Osteocyte (in vitro differentiated cells): ENCODE measurements around the gene SMAD2. TPM values are rescaled to one million over a fixed set of nuclear protein-coding genes. Genes with fewer than 3 reads are reported as not detected.

Experiments
- DNase-seq: peaks from one replicate; pipeline ENCODE4 v3.0.0; 2021; ENCODE audit warnings: mixed read lengths; ENCODE audit not compliant: unreplicated experiment; ENCODE audit errors: extremely low spot score
- H3K27ac Mint-ChIP-seq: one replicate; pipeline ENCODE4 v1.8.0; 2021; ENCODE audit warnings: mild to moderate bottlenecking, mixed read lengths; ENCODE audit not compliant: unreplicated experiment
- H3K27me3 Mint-ChIP-seq: one replicate; pipeline ENCODE4 v1.8.0; 2021; ENCODE audit warnings: mixed read lengths; ENCODE audit not compliant: unreplicated experiment
- H3K36me3 Mint-ChIP-seq: one replicate; pipeline ENCODE4 v1.8.0; 2021; ENCODE audit warnings: mixed read lengths; ENCODE audit not compliant: unreplicated experiment
- H3K4me1 Mint-ChIP-seq: one replicate; pipeline ENCODE4 v1.8.0; 2021; ENCODE audit warnings: mixed read lengths; ENCODE audit not compliant: unreplicated experiment
- H3K4me3 Mint-ChIP-seq: one replicate; pipeline ENCODE4 v1.8.0; 2021; ENCODE audit warnings: mild to moderate bottlenecking, moderate library complexity, mixed read lengths; ENCODE audit not compliant: unreplicated experiment
- H3K9me3 Mint-ChIP-seq: one replicate; pipeline ENCODE4 v1.8.0; 2021; ENCODE audit warnings: mixed read lengths; ENCODE audit not compliant: unreplicated experiment
- total RNA-seq: library from RNA; stranded (reverse); gene quantifications from 2 replicates; pipeline ENCODE4 v1.2.1, GENCODE V29; 2021
- TF ChIP-seq, protein P1 (sequence below): fragments of 200-600 bp; sonication (generic); IDR thresholded peaks from 2 replicates; pipeline ENCODE4 v1.5.0; 2021; ENCODE audit warnings: antibody characterized with exemption, mild to moderate bottlenecking, moderate library complexity

SMAD2 gene
- total RNA-seq, 1 donor from 2014 or later = 147 TPM

DNA sequence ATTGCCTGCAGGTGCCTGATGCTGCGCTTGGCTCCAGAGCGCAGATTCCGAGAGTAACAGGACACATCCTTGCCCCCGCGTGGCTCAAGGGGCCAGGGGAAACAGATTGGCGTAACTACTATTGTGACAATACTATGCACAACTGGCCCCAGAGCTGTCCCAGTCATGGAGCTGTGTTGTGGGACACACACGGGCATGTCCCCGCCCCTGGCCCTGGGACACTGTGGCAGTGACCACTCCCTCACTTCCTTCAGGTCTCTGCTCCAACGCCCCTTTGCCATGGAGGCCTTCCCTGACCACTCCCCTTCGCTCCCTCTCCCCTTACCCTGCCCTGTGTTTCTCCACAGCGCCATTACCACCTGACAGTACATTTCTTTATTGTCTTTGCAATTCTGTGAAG lies 132.1 kb downstream of the SMAD2 start:
- H3K27ac Mint-ChIP-seq = no peak overlapping the region

DNA sequence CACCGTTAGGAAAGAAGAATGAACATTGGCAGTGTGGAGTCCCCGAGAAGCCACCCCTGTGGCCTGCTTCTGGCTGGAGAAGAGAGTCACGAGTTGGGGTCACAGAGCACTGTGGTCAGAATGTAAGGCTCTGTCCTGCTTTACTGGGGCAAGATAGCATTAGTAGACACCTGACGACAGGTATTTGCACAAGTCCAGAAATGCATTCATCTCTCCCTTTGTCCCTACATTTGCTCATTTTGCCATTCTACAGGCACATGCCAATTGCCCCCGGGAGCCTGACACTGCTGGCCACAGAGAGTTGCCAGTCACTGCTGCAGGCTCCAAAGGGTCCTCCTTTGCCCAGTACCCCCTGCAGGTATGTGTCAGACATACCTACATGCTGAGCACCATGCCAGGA lies 133.3 kb downstream of the SMAD2 start:
- Mint-ChIP-seq H3K4me3 (no peak overlapping the region), H3K9me3 (no peaks in the 10 kb centered on the region), H3K36me3 (no peaks in the 10 kb centered on the region), H3K27me3 (peaks cover 24% of the 10 kb centered on the region), H3K27ac (no peak overlapping the region), H3K4me1 (peaks cover 12% of the 10 kb centered on the region)
- TF ChIP-seq, protein P1, sequence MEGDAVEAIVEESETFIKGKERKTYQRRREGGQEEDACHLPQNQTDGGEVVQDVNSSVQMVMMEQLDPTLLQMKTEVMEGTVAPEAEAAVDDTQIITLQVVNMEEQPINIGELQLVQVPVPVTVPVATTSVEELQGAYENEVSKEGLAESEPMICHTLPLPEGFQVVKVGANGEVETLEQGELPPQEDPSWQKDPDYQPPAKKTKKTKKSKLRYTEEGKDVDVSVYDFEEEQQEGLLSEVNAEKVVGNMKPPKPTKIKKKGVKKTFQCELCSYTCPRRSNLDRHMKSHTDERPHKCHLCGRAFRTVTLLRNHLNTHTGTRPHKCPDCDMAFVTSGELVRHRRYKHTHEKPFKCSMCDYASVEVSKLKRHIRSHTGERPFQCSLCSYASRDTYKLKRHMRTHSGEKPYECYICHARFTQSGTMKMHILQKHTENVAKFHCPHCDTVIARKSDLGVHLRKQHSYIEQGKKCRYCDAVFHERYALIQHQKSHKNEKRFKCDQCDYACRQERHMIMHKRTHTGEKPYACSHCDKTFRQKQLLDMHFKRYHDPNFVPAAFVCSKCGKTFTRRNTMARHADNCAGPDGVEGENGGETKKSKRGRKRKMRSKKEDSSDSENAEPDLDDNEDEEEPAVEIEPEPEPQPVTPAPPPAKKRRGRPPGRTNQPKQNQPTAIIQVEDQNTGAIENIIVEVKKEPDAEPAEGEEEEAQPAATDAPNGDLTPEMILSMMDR = no peak
- DNase-seq = peak; percentile 71

More for the DNA sequence above, 132.1 kb downstream of the SMAD2 start:
- peaks cover 24% of the 10 kb centered on the region for H3K27me3 Mint-ChIP-seq
- peaks cover 12% of the 10 kb centered on the region for H3K4me1 Mint-ChIP-seq
- no peaks in the 10 kb centered on the region for H3K9me3 Mint-ChIP-seq
- TF ChIP-seq, protein P1 = no peak
- no peaks in the 10 kb centered on the region for H3K36me3 Mint-ChIP-seq
- peak; percentile 72 for DNase-seq
- H3K4me3 Mint-ChIP-seq = no peak overlapping the region

DNA sequence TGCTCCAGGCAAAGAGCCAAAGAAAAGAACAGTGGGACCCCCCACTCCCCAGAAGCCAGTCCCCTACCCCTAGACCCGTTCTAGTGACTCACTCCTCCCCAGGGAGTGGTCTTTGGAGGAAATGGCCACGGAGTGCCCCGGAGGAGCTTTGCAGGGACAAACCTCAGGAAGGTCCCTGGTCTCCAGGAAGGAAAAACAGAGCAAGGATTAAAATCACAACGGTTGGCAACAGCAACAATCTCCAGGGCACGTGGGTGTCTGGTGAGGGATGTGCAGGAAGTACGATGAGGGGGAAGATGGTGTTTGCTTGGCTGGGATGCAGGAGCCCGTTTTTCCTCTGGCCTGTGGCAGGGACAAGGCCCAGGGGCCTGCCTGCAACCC lies 135.0 kb downstream of the SMAD2 start:
- Mint-ChIP-seq H3K9me3 (no peaks in the 10 kb centered on the region), H3K27ac (no peak overlapping the region), H3K4me1 (peaks cover 12% of the 10 kb centered on the region), H3K36me3 (no peaks in the 10 kb centered on the region), H3K4me3 (no peak overlapping the region), H3K27me3 (peaks cover 29% of the 10 kb centered on the region)
- TF ChIP-seq, protein P1 = no peak
- peak; percentile 57 for DNase-seq

DNA sequence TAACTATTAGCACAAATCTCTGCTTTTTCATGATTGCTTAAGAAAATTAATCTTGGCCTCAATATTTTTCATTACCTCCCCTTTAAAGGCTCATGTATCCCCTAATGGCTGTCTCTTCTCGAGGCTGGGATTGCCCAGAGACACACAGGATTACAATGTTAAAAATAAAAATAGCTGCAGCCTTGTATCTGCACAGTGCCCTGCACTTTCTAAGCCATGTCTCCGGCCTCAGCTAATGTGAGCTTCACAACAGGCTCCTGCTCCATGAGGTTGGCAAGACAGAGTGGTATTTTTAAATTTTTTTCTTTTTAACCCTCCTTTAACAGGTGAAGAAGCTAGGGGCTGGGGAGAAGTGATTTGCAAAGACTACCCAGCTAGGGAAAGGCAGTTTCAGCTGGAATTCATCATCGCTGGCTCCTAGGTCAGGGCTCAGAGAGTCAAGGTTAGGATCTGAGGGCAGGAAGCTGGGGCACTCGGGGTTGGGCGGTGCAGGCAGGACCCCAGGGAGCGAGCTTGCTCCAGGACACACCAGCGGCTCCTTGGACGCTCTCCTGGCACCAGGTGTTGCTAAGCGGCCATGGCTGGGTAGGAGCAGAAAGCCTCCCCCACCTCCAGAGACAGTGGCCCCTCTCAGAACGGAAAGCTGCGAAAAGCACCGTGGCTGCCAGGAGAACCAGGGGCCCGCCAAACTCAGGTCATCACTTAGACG lies 135.6 kb downstream of the SMAD2 start:
- H3K4me3 Mint-ChIP-seq = no peak overlapping the region
- TF ChIP-seq, protein P1 = no peak
- no peak overlapping the region for H3K27ac Mint-ChIP-seq
- no peaks in the 10 kb centered on the region for H3K36me3 Mint-ChIP-seq
- peak; percentile 81 for DNase-seq
- peaks cover 29% of the 10 kb centered on the region for H3K27me3 Mint-ChIP-seq
- peaks cover 12% of the 10 kb centered on the region for H3K4me1 Mint-ChIP-seq
- no peaks in the 10 kb centered on the region for H3K9me3 Mint-ChIP-seq

DNA sequence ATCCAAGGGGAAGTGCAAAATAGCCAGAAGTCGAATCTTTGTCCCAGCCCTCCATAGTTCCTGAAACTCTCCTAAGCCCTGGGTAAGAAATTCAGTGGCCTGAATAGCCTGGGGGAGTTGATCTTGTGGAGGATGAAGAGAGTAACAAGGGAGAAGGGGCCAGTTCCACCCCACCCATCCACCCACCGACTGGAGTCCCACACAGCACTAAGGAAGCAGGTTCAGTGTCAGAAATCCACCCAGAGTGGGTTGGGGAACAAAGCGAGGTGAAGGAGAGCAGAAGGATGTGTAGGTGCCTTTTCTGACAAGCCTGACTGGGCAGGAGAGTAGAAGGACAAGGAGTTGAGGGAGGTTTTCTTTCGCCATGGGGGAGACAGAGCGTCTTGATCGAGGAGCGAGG lies 136.8 kb downstream of the SMAD2 start:
- no peak overlapping the region for H3K27ac Mint-ChIP-seq
- H3K9me3 Mint-ChIP-seq = no peaks in the 10 kb centered on the region
- H3K4me3 Mint-ChIP-seq = no peak overlapping the region
- TF ChIP-seq, protein P1 = no peak
- H3K27me3 Mint-ChIP-seq = peaks cover 34% of the 10 kb centered on the region
- peaks cover 12% of the 10 kb centered on the region for H3K4me1 Mint-ChIP-seq
- no peak for DNase-seq
- H3K36me3 Mint-ChIP-seq = no peaks in the 10 kb centered on the region
